Liver (tissue), 9 donors: ENCODE results near the gene PCDH9. TPM values are rescaled to one million over a fixed set of nuclear protein-coding genes. Genes with fewer than 3 reads are reported as not detected.

Source experiments
- DNase-seq: peaks from one replicate; pipeline ENCODE4 v3.0.0-alpha.2; 2017; ENCODE audit warnings: low spot score
- H3K27ac ChIP-seq, 2 donors: one replicate each; pipeline ENCODE4 v1.7.0; 2013; ENCODE audit warnings: inconsistent platforms in 2 of 2, low read length in 2 of 2, control low read depth in 1 of 2, low read depth in 1 of 2, mild to moderate bottlenecking in 1 of 2
- H3K27me3 ChIP-seq, 4 donors: one replicate each; pipeline versions ENCODE4 v1.6.1 to v1.7.0; 2013; ENCODE audit warnings: low read length in 3 of 4, inconsistent platforms in 1 of 4, mild to moderate bottlenecking in 1 of 4, moderate library complexity in 1 of 4; ENCODE audit not compliant: control insufficient read depth in 4 of 4, insufficient read depth in 4 of 4
- H3K36me3 ChIP-seq, 4 donors: one replicate each; pipeline versions ENCODE4 v1.6.1 to v1.7.0; 2013; ENCODE audit warnings: low read length in 3 of 4, mild to moderate bottlenecking in 3 of 4, low read depth in 1 of 4, moderate library complexity in 1 of 4; ENCODE audit not compliant: control insufficient read depth in 4 of 4, insufficient read depth in 3 of 4
- H3K4me1 ChIP-seq, 4 donors: one replicate each; pipeline versions ENCODE4 v1.6.1 to v1.7.0; 2013; ENCODE audit warnings: low read length in 3 of 4, mild to moderate bottlenecking in 3 of 4, moderate library complexity in 1 of 4; ENCODE audit not compliant: control insufficient read depth in 4 of 4, insufficient read depth in 4 of 4
- H3K4me3 ChIP-seq, 3 donors: one replicate each; pipeline versions ENCODE4 v1.6.1 to v1.7.0; 2013; ENCODE audit warnings: low read length in 3 of 3, control low read depth in 1 of 3, low read depth in 1 of 3, mild to moderate bottlenecking in 1 of 3
- H3K9ac ChIP-seq, 2 donors: one replicate each; pipeline ENCODE4 v1.7.0; 2013; ENCODE audit warnings: low read length in 2 of 2, mild to moderate bottlenecking in 2 of 2, moderate library complexity in 2 of 2, control low read depth in 1 of 2, low read depth in 1 of 2
- H3K9me3 ChIP-seq, 4 donors: one replicate each; pipeline versions ENCODE4 v1.6.1 to v1.7.0; 2013; ENCODE audit warnings: low read length in 3 of 4; ENCODE audit not compliant: control insufficient read depth in 4 of 4
- ATF3 ChIP-seq: IDR thresholded peaks from 2 replicates; pipeline ENCODE4 v1.6.1; 2016; ENCODE audit warnings: antibody characterized with exemption
- CTCF ChIP-seq: fragments of 150-350 bp; IDR thresholded peaks from 2 replicates; pipeline ENCODE4 v1.5.1; 2017; ENCODE audit warnings: improper control_type of control experiment, low read depth, low read length; ENCODE audit not compliant: missing input control
- EGR1 ChIP-seq, 2 donors: IDR thresholded peaks; 2 replicates each; pipeline ENCODE4 v1.6.1; 2016 to 2018; ENCODE audit warnings: antibody characterized with exemption in 2 of 2, low read depth in 2 of 2
- FOXA1 ChIP-seq: IDR thresholded peaks from 2 replicates; pipeline ENCODE4 v1.6.1; 2016; ENCODE audit warnings: antibody characterized with exemption
- FOXA2 ChIP-seq: IDR thresholded peaks from 2 replicates; pipeline ENCODE4 v1.6.1; 2016; ENCODE audit warnings: antibody characterized with exemption
- GABPA ChIP-seq, 2 donors: IDR thresholded peaks in 1 of 2; conservative IDR thresholded peaks in 1 of 2; 2 replicates each; pipeline ENCODE4 v1.6.1; 2016; ENCODE audit warnings: antibody characterized with exemption in 2 of 2, mild to moderate bottlenecking in 1 of 2, moderate library complexity in 1 of 2
- HNF4A ChIP-seq, 2 donors: conservative IDR thresholded peaks; 2 replicates each; pipeline ENCODE4 v1.6.1; 2016; ENCODE audit warnings: antibody characterized with exemption in 2 of 2, mild to moderate bottlenecking in 2 of 2
- HNF4G ChIP-seq: IDR thresholded peaks from 2 replicates; pipeline ENCODE4 v1.6.1; 2016; ENCODE audit warnings: antibody characterized with exemption
- JUND ChIP-seq, 2 donors: IDR thresholded peaks; 2 replicates each; pipeline ENCODE4 v1.6.1; 2016; ENCODE audit warnings: antibody characterized with exemption in 2 of 2
- MAX ChIP-seq: IDR thresholded peaks from 2 replicates; pipeline ENCODE4 v1.6.1; 2016; ENCODE audit warnings: antibody characterized with exemption
- NR2F2 ChIP-seq: IDR thresholded peaks from 2 replicates; pipeline ENCODE4 v1.6.1; 2016; ENCODE audit warnings: antibody characterized with exemption
- RAD21 ChIP-seq, 2 donors: IDR thresholded peaks; 2 replicates each; pipeline ENCODE4 v1.6.1; 2016; ENCODE audit warnings: antibody characterized with exemption in 2 of 2, mild to moderate bottlenecking in 2 of 2
- REST ChIP-seq: IDR thresholded peaks from 2 replicates; pipeline ENCODE4 v1.6.1; 2016; ENCODE audit warnings: antibody characterized with exemption, mild to moderate bottlenecking
- RXRA ChIP-seq, 2 donors: IDR thresholded peaks; 2 replicates each; pipeline ENCODE4 v1.6.1; 2017 to 2018; ENCODE audit warnings: antibody characterized with exemption in 2 of 2, mild to moderate bottlenecking in 1 of 2
- SP1 ChIP-seq: IDR thresholded peaks from 2 replicates; pipeline ENCODE4 v1.6.1; 2018; ENCODE audit warnings: antibody characterized with exemption, mild to moderate bottlenecking
- TAF1 ChIP-seq: conservative IDR thresholded peaks from 2 replicates; pipeline ENCODE4 v1.6.1; 2016; ENCODE audit warnings: antibody characterized with exemption, mild to moderate bottlenecking
- YY1 ChIP-seq: IDR thresholded peaks from 2 replicates; pipeline ENCODE4 v1.6.1; 2016; ENCODE audit warnings: antibody characterized with exemption, mild to moderate bottlenecking
- ZBTB33 ChIP-seq: IDR thresholded peaks from 2 replicates; pipeline ENCODE4 v1.6.1; 2016; ENCODE audit warnings: antibody characterized with exemption
- WGBS: extraction: QIAGEN DNeasy Blood & Tissue Kit; methylation state at CpG from one replicate; pipeline ENCODE4 v1.1.7; 2013; 5-methylcytosine and 5-hydroxymethylcytosine counted together
- polyA plus RNA-seq, 2 donors: library from polyadenylated mRNA; stranded (reverse) in 1 of 2; unstranded in 1 of 2; fragments of 200-250 nt in 1 of 2; fragments of >200 nt in 1 of 2; fragmentation: Nextera tagmentation in 1 of 2; extraction: Ambion mirVana in 1 of 2; gene quantifications; one replicate each; pipeline versions ENCODE4 v1.2.1 to v1.2.3, GENCODE V29; 2013 to 2015
- total RNA-seq, 2 donors: library from RNA; depleted of rRNA; stranded (reverse); fragments of >200 nt; gene quantifications; one replicate each; pipeline ENCODE4 v1.2.3, GENCODE V29; 2014
- donor health status: healthy.
- donor health status: healthy.
- donor health status: healthy.
- donor health status: healthy.
- donor health status: healthy.

Gene PCDH9
- total and polyA plus RNA-seq, 4 donors: 0.90 to 4.0 (median 2.2) TPM

GRCh38 chr13:66853564-66853963 is 376.6 kb downstream of the PCDH9 start:
- TF ChIP-seq HNF4G: no peak
- no peak for TF ChIP-seq FOXA2
- no peak for TF ChIP-seq YY1
- TF ChIP-seq ATF3: no peak
- TF ChIP-seq REST: no peak
- no peak for TF ChIP-seq FOXA1
- no peak for TF ChIP-seq JUND (IDR thresholded peaks at IDR 0.05)
- no peak for TF ChIP-seq SP1
- no peak for TF ChIP-seq TAF1
- no peak for TF ChIP-seq EGR1 (IDR thresholded peaks at IDR 0.05; ENCODE audit: low read depth in 2 of 2)
- TF ChIP-seq HNF4A (conservative IDR thresholded peaks at IDR 0.05): no peak
- TF ChIP-seq NR2F2: no peak
- no peak for TF ChIP-seq MAX
- no peak for TF ChIP-seq RAD21 (IDR thresholded peaks at IDR 0.05)
- no peak for TF ChIP-seq RXRA (IDR thresholded peaks at IDR 0.05)
- no peak for TF ChIP-seq GABPA (IDR thresholded peaks at IDR 0.05 in 1 of 2, conservative IDR thresholded peaks at IDR 0.05 in 1 of 2)
- TF ChIP-seq ZBTB33: no peak
- no peak for TF ChIP-seq CTCF
- H3K36me3 ChIP-seq: no peaks in the 10 kb centered on the region
- H3K4me3 ChIP-seq: no peak overlapping the region
- H3K4me1 ChIP-seq: no peaks in the 10 kb centered on the region
- no peaks in the 10 kb centered on the region for H3K9me3 ChIP-seq
- no peak overlapping the region for H3K9ac ChIP-seq
- DNase-seq: no peak
- no peaks in the 10 kb centered on the region for H3K27me3 ChIP-seq
- no peak overlapping the region for H3K27ac ChIP-seq

GRCh38 chr13:66849706-66850105 is 380.4 kb downstream of the PCDH9 start:
- Histone ChIP-seq H3K27me3 (no peaks in the 10 kb centered on the region), H3K4me3 (no peak overlapping the region), H3K9ac (no peak overlapping the region), H3K4me1 (no peaks in the 10 kb centered on the region), H3K9me3 (no peaks in the 10 kb centered on the region), H3K27ac (no peak overlapping the region), H3K36me3 (no peaks in the 10 kb centered on the region)
- DNase-seq: no peak
- TF ChIP-seq HNF4A (conservative IDR thresholded peaks at IDR 0.05) (no peak), ZBTB33 (no peak), JUND (IDR thresholded peaks at IDR 0.05) (no peak), FOXA1 (no peak), FOXA2 (no peak), TAF1 (no peak), GABPA (IDR thresholded peaks at IDR 0.05 in 1 of 2, conservative IDR thresholded peaks at IDR 0.05 in 1 of 2) (no peak), YY1 (no peak), REST (no peak)
- 88% methylated on average over 4 of the region's 4 CpGs for WGBS
